Tibial nerve (tissue), 4 donors: ENCODE results near the gene BBIP1.

ENCODE experiments used
- EP300 ChIP-seq, 2 donors: sonication (generic); formaldehyde crosslinking; IDR thresholded peaks; one replicate each; pipeline ENCODE4 v1.6.1; 2017; ENCODE audit warnings: antibody characterized with exemption in 2 of 2, mild to moderate bottlenecking in 1 of 2
- POLR2A ChIP-seq, 2 donors: fragments of 450-650 bp; IDR thresholded peaks; one replicate each; pipeline ENCODE4 v1.6.1; 2017; ENCODE audit warnings: antibody characterized with exemption in 2 of 2, mild to moderate bottlenecking in 2 of 2, moderate library complexity in 2 of 2
- TF ChIP-seq, protein P1 (sequence below), 5 experiments: fragments of 200-600 bp in 3 of 5; fragments of 450-650 bp in 2 of 5; sonication (generic) in 3 of 5; IDR thresholded peaks; one replicate each; pipeline ENCODE4 v1.5.1; 2016 to 2019; ENCODE audit warnings: antibody characterized with exemption in 5 of 5, mild to moderate bottlenecking in 3 of 5, moderate library complexity in 2 of 5

DNA sequence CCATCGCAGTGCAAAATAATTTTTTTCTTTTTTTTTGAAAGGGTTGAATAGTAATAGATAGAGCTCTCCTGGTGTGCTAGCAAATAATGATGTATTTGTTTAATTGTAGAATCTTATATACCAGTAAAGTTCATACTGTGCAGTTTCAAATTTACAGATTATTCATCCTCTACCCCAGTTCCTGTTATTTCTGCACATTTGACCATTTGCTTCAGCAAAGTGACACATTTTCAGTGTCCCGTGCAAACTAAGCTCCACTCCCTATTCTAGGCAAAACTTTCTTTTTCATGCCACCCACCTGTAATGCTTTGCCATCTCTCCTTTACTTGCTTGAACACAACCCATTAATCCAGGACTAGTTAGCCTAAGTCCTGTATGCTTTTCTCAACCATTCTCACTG, 43.5 kb upstream of the BBIP1 start:
- TF ChIP-seq, protein P1, sequence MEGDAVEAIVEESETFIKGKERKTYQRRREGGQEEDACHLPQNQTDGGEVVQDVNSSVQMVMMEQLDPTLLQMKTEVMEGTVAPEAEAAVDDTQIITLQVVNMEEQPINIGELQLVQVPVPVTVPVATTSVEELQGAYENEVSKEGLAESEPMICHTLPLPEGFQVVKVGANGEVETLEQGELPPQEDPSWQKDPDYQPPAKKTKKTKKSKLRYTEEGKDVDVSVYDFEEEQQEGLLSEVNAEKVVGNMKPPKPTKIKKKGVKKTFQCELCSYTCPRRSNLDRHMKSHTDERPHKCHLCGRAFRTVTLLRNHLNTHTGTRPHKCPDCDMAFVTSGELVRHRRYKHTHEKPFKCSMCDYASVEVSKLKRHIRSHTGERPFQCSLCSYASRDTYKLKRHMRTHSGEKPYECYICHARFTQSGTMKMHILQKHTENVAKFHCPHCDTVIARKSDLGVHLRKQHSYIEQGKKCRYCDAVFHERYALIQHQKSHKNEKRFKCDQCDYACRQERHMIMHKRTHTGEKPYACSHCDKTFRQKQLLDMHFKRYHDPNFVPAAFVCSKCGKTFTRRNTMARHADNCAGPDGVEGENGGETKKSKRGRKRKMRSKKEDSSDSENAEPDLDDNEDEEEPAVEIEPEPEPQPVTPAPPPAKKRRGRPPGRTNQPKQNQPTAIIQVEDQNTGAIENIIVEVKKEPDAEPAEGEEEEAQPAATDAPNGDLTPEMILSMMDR (IDR thresholded peaks at IDR 0.05): no peak
- TF ChIP-seq POLR2A (IDR thresholded peaks at IDR 0.05): no peak
- TF ChIP-seq EP300 (IDR thresholded peaks at IDR 0.05): no peak
